T-helper 1 cell treated with Interleukin-12 subunit alpha and Interleukin-12 subunit beta and Interleukin-4 antibody, amounts not matched to agents 30 μg/mL and 1 μg/mL, for 36 hours (primary cell): ENCODE results near the gene NOTCH1.

Source experiments
- H3K27ac Mint-ChIP-seq: one replicate; pipeline ENCODE4 v1.8.0; 2021; ENCODE audit warnings: mild to moderate bottlenecking, mixed read lengths
- H3K27me3 Mint-ChIP-seq: one replicate; pipeline ENCODE4 v1.8.0; 2021; ENCODE audit warnings: low read depth, mixed read lengths
- H3K36me3 Mint-ChIP-seq: one replicate; pipeline ENCODE4 v1.8.0; 2021; ENCODE audit warnings: low read depth, mixed read lengths
- H3K4me1 Mint-ChIP-seq: one replicate; pipeline ENCODE4 v1.8.0; 2021; ENCODE audit warnings: low read depth, mixed read lengths
- H3K4me3 Mint-ChIP-seq: one replicate; pipeline ENCODE4 v1.8.0; 2021; ENCODE audit warnings: mild to moderate bottlenecking, moderate library complexity, mixed read lengths
- H3K9me3 Mint-ChIP-seq: one replicate; pipeline ENCODE4 v1.8.0; 2021; ENCODE audit warnings: mixed read lengths

The NOTCH1 gene

DNA sequence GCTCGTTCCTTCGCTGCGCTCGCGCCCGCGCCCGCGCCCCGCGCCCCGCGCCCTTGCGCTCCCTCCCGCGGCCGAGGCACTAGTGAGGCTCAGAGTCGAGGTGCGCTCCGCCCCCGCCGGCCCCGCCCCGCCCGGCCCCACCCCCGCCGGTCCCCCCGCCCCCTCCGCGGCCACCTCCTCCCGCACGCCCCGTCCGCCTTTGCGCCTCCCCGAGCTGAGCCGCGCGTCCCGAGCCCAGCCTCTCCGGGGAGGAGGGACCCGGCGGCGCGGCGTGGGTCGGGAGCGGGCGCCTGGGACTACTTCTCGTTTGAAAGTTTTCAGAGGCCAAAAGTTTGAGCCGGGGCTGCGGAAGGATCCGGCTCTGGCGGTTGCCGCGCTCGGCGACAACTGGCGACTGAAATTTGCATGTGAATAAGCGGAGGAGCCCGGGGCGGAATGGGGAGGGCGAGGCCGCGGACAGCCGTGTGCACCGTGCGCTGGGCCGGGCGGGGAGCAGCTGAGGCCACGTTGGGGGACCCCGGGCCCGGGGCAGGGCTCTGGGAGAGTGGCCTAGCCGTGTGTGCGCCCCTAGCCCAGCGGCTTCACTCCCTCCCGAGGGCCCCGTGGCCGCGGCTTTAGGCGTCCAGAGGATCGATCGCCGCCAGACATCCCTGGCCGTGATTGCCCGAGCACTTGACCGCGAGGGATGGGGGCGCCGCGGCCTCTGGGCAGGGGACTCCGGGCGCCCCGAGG, at the start of gene NOTCH1:
Gene NOTCH1 (minus strand): TSS at position 84 of the 732 bp plus-strand sequence. CDS start 262 bp downstream, outside the sequence.
- Mint-ChIP-seq H3K9me3 (no peaks in the 10 kb centered on the region), H3K36me3 (peaks cover 9% of the 10 kb centered on the region), H3K4me1 (peaks cover 11% of the 10 kb centered on the region)

DNA sequence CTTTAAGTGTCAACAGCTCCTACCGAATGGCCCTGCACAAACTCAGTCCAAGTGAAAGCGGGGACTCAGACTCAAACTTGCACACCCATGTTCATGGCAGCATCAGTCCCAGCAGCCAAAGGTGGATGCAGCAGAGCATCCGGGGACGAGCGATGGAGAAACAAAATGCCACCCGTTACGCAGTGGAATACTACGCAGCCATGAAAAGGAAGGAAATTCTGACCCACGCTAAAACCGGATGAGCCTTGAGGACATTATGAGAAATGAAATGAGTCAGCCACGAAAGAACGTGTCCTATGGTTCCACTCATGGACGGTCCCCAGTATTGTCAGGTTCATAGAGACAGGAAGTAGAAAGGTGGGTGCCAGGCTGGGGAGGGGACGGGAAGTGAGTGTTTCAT, 48.6 kb upstream of the NOTCH1 start:
- H3K4me3 Mint-ChIP-seq: no peak overlapping the region
- no peaks in the 10 kb centered on the region for H3K4me1 Mint-ChIP-seq
- H3K27me3 Mint-ChIP-seq: no peaks in the 10 kb centered on the region
- H3K27ac Mint-ChIP-seq: no peak overlapping the region
- no peaks in the 10 kb centered on the region for H3K9me3 Mint-ChIP-seq
- H3K36me3 Mint-ChIP-seq: no peaks in the 10 kb centered on the region

More for the DNA sequence above, at the start of gene NOTCH1:
- Mint-ChIP-seq H3K27ac (peak within 1 kb of the TSS; percentile 84), H3K4me3 (peak within 1 kb of the TSS; percentile 87), H3K27me3 (no peaks in the 10 kb centered on the region)

DNA sequence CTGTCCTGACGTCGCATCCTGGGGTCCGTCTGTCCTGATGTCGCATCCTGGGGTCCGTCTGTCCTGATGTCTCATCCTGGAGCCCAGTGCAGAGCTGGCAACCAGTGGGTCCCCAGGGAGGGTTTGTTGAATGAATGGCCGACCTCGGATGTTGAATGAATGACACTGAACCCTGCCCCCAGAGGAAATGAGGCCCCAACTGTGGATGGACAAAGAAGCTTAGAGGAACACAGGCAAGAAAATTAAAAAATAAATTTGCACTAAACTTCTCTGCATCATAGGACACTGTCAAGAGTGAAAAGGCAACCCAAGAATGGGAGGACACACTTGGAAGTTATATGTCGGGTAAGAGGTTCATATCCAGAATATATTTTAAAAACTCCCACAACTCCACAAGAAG, 47.7 kb upstream of the NOTCH1 start:
- Mint-ChIP-seq H3K36me3 (no peaks in the 10 kb centered on the region), H3K27ac (no peak overlapping the region), H3K9me3 (no peaks in the 10 kb centered on the region), H3K27me3 (no peaks in the 10 kb centered on the region), H3K4me3 (no peak overlapping the region), H3K4me1 (peaks cover 4% of the 10 kb centered on the region)

DNA sequence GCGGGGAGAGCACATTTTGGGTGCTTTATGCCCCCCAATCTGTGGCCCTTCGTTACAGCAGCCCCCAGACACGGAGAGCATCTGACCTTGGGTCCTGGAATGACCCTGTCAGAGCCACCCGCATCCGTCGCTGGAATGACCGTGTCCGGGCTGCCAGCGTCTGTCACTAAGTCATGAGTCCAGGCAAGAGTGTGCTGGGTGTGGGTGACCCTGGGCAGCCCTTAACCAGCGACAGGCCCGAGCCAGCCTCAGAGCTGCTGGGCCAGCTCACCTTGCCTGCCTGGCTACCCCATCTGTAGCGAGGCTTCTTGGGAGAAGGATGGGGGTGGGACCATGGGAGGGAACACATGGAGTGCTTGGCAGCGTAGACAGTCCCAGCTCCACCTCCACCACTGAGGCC, 46.8 kb upstream of the NOTCH1 start:
- H3K9me3 Mint-ChIP-seq: no peaks in the 10 kb centered on the region
- H3K4me1 Mint-ChIP-seq: peaks cover 4% of the 10 kb centered on the region
- H3K4me3 Mint-ChIP-seq: no peak overlapping the region
- H3K36me3 Mint-ChIP-seq: no peaks in the 10 kb centered on the region
- no peak overlapping the region for H3K27ac Mint-ChIP-seq
- no peaks in the 10 kb centered on the region for H3K27me3 Mint-ChIP-seq

DNA sequence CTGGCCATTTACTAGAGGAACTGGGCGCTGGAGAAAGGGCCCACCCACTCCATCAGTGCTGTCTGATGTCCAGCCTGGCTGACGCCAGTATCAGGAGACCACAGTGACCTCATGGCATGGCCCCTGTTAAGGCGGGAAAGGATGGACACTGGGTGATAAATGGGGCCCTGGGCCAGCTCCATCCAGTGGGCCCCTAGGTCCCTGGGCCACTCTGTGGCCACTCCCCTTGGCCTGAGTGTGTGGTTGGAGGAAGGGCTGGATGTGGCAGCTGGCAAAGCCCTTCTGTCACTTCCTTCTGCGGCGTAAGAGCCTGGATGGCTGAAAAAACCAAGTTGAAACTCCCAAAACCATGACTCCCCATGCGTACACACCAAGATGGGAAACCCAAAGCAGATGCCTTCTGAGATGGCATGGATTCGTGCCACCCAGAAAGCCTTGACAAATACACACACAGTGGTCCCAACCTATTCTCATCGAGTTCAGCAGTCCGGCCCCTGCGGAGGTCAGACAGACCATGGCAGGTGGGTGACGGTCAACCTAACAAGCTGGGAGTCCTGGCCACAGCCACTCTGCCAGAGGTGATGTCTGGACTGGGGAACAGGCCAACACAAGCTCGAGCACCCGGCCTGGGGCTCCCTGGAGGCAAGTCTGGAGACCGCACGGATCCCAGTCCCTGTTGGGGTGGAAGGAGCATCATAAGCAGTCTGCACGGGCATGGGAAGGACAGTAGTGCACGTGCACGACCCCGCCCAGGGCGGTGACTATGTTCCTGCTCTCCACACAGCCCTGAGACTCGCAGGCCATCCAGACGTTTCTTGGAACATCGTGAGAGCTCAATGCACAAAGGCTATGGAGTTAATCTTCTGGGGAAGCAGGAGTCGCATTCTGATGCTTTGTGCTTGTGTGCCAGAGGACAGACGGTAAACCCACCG, 45.2 kb upstream of the NOTCH1 start:
- no peaks in the 10 kb centered on the region for H3K9me3 Mint-ChIP-seq
- H3K36me3 Mint-ChIP-seq: no peaks in the 10 kb centered on the region
- peaks cover 4% of the 10 kb centered on the region for H3K4me1 Mint-ChIP-seq
- H3K27me3 Mint-ChIP-seq: no peaks in the 10 kb centered on the region
- H3K4me3 Mint-ChIP-seq: no peak overlapping the region
- no peak overlapping the region for H3K27ac Mint-ChIP-seq

DNA sequence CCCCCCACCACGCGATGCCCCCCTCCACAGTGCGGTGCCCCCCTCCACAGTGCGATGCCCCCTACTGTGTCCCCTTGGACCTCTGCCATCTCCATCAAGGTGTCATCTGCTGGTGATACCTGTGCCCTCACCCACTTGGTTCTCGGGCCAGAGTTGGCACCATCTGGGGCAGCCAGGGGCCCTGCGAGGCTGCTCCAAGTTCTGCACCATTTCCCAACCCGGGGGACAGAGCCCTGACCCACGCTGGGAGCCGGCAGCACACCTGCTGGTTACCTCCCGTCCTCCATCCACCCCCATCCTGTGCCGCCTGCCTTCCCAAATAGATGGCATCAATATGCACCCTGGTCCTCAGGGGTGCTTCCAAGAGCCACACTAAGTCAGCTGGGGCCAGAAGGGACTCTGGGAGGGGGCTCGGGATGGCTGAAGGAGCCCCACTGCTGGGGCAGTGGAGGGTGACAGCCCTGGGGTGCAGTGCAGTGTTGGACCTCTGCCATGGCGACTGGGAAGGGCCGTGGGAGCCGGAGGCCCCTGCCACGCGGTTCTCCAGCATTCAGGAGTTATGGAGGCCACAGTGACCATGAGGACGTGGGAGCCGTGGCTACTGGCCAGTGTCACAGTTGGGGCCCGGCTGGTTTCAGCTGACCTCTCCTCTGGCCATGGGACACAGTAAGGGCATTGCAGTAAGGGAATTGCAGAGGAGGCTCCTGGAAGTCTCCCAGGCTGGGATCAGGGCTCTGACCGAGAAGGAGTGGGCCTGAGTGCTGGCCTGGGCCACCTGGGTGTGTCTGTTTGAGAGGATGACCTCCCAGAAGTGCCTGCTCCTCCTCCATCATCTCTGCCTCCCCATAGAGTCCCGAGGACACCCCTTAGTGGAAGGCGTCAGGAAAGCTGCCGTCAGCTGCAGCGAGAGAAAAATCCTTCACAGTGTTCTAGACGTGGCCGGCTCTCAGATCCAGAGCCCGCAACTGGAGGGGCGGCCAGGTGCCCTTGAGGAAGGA, 44.2 kb upstream of the NOTCH1 start:
- H3K27ac Mint-ChIP-seq: no peak overlapping the region
- no peaks in the 10 kb centered on the region for H3K36me3 Mint-ChIP-seq
- H3K4me1 Mint-ChIP-seq: peaks cover 4% of the 10 kb centered on the region
- H3K4me3 Mint-ChIP-seq: no peak overlapping the region
- no peaks in the 10 kb centered on the region for H3K9me3 Mint-ChIP-seq
- no peaks in the 10 kb centered on the region for H3K27me3 Mint-ChIP-seq

DNA sequence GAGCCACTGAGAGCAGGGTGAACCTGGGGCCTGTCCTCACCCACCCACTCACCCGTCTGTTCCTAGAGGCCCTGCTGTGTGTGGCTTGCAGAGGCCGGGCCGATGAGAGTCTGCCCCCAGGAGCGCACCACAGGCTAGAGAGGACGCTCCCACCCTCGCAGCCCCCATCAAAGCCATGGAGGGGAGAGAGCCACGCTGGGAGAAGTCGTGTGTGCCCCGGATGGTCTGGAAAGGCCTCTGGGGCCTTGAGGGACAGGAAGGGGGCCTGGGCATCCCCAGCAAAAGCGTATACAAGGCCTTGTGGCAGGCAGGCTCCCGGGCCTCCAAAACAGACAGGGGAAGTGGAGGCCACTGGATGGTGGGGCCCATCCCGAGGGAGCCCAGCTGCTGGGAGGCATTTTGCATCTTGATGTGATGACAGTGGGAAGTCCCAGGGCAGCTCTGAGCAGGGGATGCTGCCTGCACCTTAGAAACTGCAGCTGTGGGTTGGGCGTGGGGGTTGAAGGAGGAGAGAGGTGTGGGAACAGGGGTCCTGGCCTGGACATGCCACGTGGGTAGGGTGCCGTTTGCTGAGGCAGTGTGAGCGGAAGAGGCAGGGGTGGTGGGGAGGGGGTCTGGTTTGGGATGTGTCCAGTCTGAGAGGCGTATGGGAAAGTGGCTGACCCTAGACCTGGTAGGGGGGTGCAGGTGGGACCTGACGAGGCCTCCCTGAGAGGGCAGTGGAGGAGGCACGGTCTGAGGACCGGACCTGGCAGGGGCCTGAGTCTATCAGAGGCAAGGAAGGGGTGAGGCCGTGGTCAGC, 43.0 kb upstream of the NOTCH1 start:
- H3K27ac Mint-ChIP-seq: no peak overlapping the region
- no peak overlapping the region for H3K4me3 Mint-ChIP-seq
- no peaks in the 10 kb centered on the region for H3K9me3 Mint-ChIP-seq
- H3K36me3 Mint-ChIP-seq: no peaks in the 10 kb centered on the region
- H3K27me3 Mint-ChIP-seq: no peaks in the 10 kb centered on the region
- H3K4me1 Mint-ChIP-seq: peaks cover 4% of the 10 kb centered on the region

DNA sequence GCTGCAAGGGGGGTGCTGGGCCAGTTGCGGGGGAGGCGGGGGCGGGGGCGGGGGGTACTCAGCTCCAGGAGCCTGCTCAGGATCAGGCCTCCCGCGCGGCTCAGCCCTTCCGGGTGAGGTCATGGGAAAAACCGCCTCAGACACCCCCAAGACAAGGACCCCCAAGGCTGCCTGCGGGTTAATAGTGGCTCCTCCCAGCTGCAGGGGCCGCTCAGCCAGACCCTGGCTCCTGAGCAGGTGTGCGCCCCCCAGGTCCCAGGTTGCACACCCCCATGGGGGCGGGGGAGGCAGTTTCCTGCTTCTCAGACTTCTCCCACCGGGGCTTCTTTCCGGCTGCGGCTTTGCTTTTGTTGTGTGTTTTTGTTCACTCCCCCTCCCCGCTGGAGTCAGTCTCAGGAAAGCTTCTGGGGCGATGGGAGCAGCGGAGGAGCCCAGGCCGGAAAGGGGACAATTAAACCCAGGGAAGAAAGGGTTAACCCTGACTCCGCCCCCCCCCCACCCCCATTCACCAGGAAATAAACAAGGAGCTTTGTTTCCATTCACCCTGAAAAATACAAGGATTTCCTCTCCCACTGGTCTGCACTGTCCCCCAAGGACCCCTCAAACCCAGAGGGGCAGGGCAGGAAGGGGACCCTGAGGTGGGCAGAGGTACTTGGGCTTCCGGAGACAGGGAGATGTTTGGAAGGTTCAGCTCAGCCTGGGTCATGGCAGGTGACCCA, 42.3 kb upstream of the NOTCH1 start:
- H3K4me3 Mint-ChIP-seq: no peak overlapping the region
- no peaks in the 10 kb centered on the region for H3K36me3 Mint-ChIP-seq
- H3K9me3 Mint-ChIP-seq: no peaks in the 10 kb centered on the region
- peaks cover 4% of the 10 kb centered on the region for H3K4me1 Mint-ChIP-seq
- no peak overlapping the region for H3K27ac Mint-ChIP-seq
- H3K27me3 Mint-ChIP-seq: no peaks in the 10 kb centered on the region

DNA sequence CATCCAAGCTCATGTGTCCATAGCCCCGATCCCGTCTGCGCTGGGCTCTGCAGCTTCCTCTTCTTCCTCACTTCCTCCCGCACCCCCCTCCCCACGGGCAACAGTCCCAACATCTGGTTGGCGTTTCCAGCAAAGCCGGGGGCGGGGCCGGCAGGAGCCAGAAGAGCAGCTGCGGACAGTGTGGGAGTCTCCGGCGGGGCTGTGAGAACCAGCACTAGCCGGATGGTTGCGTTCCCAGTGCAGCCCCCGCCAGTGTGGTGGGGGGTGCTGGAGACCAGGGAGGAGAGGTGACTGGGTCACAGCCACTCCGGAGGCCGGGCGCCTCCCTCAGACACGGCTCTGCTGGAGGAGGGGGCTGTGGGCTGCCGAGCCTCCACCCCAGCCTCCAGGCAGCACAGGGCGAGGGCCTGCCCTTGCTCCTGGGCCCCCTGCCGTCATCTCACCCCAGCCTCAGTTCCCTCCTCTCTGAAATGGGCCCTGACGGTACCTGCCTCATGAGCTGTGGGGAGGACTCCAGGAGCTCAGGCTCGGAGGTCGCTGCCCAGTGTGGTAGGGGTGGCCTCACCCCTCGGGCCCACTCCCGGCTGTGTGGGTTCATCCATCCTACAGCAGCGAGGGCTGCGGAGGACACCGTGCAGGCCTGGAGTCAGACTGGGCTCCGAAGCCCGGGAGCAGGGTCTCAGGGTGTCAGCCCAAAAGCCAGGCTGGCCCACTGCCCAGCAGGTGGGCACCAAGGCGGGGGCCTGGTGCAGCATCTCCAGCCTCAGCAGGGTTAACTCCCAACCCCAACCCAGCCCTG, 41.5 kb upstream of the NOTCH1 start:
- peaks cover 4% of the 10 kb centered on the region for H3K4me1 Mint-ChIP-seq
- H3K36me3 Mint-ChIP-seq: no peaks in the 10 kb centered on the region
- no peak overlapping the region for H3K4me3 Mint-ChIP-seq
- no peaks in the 10 kb centered on the region for H3K9me3 Mint-ChIP-seq
- H3K27me3 Mint-ChIP-seq: no peaks in the 10 kb centered on the region
- H3K27ac Mint-ChIP-seq: no peak overlapping the region

DNA sequence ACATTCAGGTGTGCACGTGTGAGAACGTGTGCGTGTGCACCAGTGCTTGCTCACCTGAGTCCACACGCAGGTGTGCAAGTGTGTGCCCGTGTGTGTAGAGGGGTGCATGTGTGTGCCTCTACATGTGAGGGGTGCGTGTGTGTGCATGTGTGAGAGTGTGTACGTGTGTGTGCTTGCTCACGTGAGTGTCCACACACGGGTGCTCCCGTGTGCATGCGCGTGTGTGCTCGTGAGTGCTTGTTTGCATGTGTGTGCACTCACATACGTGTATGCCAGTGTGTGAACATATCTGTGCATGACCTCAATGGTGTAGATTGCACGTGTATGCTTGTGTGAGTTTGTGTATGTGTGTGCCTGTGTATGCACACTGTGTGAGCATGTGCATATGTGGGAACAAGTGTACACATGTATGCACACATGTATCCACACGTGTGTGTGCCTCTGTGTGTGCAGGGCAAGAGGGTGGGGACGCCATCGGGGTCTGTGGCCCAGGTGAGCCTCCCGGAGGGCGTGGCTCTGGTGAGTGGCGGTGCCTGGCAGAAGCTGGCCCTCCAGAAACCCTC, 40.6 kb upstream of the NOTCH1 start:
- Mint-ChIP-seq H3K4me1 (peaks cover 4% of the 10 kb centered on the region), H3K27me3 (no peaks in the 10 kb centered on the region), H3K36me3 (no peaks in the 10 kb centered on the region), H3K27ac (no peak overlapping the region), H3K4me3 (no peak overlapping the region), H3K9me3 (no peaks in the 10 kb centered on the region)

DNA sequence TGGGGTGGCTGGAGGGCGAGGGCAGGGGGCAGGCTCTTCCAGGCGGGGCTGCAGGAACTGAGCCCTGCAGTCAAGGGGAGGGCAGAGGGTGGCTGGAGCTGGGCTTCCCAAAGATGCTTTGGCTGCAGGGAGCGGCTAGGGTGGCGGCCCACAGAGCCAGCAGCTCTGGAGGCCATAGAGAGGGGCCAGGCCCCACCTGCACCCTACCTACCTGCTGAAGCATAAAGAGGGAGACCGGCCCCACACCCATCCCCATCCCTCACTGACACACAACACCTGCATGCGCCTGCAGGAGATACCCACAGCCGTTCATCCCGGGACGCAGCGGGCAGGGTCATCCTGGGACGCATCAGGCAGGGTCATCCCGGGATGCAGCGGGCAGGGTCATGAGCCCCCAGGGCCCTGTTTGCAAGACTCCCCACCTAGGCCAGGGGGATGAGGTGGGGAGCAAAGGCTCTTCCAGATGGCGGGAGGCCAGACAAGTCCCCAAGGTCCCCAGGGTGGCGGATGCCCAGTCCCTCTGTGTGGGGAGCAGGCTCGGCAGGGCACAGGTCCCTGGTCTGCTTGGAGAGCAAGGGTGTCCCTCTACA, 39.8 kb upstream of the NOTCH1 start:
- H3K36me3 Mint-ChIP-seq: no peaks in the 10 kb centered on the region
- no peak overlapping the region for H3K4me3 Mint-ChIP-seq
- H3K9me3 Mint-ChIP-seq: no peaks in the 10 kb centered on the region
- peaks cover 4% of the 10 kb centered on the region for H3K4me1 Mint-ChIP-seq
- no peak overlapping the region for H3K27ac Mint-ChIP-seq
- no peaks in the 10 kb centered on the region for H3K27me3 Mint-ChIP-seq

DNA sequence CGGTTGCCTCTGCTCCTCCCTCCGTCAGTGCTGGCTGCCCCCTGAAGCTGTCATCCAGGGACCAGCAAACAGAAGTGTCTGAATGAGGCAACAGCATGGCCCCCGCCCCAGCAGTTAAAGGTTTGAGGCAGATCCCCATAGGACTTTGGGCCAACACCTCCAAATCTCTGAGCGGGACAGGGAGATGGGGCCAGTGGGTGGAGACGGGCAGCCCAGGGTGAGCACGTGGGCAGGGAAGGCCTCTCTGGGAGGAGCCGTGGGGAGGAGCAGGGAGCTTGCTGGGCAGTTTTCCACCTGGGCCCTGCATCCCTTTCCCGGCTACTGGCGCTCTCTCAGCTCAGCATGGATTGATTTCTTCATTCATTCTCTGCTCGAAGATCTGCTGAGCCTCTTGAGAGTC, 39.1 kb upstream of the NOTCH1 start:
- no peaks in the 10 kb centered on the region for H3K27me3 Mint-ChIP-seq

More for the DNA sequence above, 39.1 kb upstream of the NOTCH1 start:
- H3K4me3 Mint-ChIP-seq: no peak overlapping the region
- H3K9me3 Mint-ChIP-seq: no peaks in the 10 kb centered on the region
- peaks cover 4% of the 10 kb centered on the region for H3K4me1 Mint-ChIP-seq
- H3K36me3 Mint-ChIP-seq: no peaks in the 10 kb centered on the region
- no peak overlapping the region for H3K27ac Mint-ChIP-seq
